Left renal pelvis (tissue), 4 donors: ENCODE results near the gene C9. TPM values are rescaled to one million over a fixed set of nuclear protein-coding genes. Genes with fewer than 3 reads are reported as not detected.
"Not testable (repeated sequence)": the region's sequence is repeated elsewhere in the genome, so short reads cannot be mapped to it uniquely, and the experiment has no call there.

Experiments used
- DNase-seq, 4 donors: peaks; one replicate each; pipeline ENCODE4 v3.0.0-alpha.2; 2013; ENCODE audit warnings: low read depth in 4 of 4, low spot score in 3 of 4
- polyA plus RNA-seq, 4 donors: library from polyadenylated mRNA; unstranded; fragments of 120-200 nt; gene quantifications; one replicate each; pipeline ENCODE4 v1.2.1, GENCODE V29; 2013; ENCODE audit not compliant: insufficient read length in 4 of 4

The C9 gene
- polyA plus RNA-seq, 4 donors: 0.07 to 0.37 (median 0.30) TPM

- not testable (repeated sequence) for DNase-seq
These were observed 30.0 kb downstream of the C9 start for GRCh38 chr5:39334296-39334695.

- no peak for DNase-seq
These were observed 31.2 kb downstream of the C9 start for GRCh38 chr5:39333104-39333503.

GRCh38 chr5:39331861-39332381 lies 32.4 kb downstream of the C9 start:
- DNase-seq: no peak

- no peak for DNase-seq
These were observed 35.6 kb downstream of the C9 start for GRCh38 chr5:39328731-39329130.

GRCh38 chr5:39323542-39323941 lies 40.8 kb downstream of the C9 start:
- no peak for DNase-seq

- no peak for DNase-seq
These were observed 44.9 kb downstream of the C9 start for GRCh38 chr5:39319395-39319794.

GRCh38 chr5:39316464-39316863 lies 47.8 kb downstream of the C9 start:
- not testable (repeated sequence) for DNase-seq

- DNase-seq: no peak
These were observed 48.3 kb downstream of the C9 start for GRCh38 chr5:39315995-39316394.

GRCh38 chr5:39314591-39314990 lies 49.7 kb downstream of the C9 start:
- DNase-seq: no peak

- no peak for DNase-seq
These were observed 54.8 kb downstream of the C9 start for GRCh38 chr5:39309534-39309933.

GRCh38 chr5:39302472-39302871 lies 61.8 kb downstream of the C9 start:
- no peak for DNase-seq

- no peak for DNase-seq
These were observed 62.9 kb downstream of the C9 start for GRCh38 chr5:39301406-39301805.

- DNase-seq: no peak
These were observed 64.3 kb downstream of the C9 start for GRCh38 chr5:39299962-39300361.

GRCh38 chr5:39294736-39295135 lies 69.6 kb downstream of the C9 start:
- no peak for DNase-seq

GRCh38 chr5:39284552-39284951 lies 79.7 kb downstream of the C9 start:
- DNase-seq: no peak

- DNase-seq: peak; percentile 31 to 66 (median 53)
These were observed 81.0 kb downstream of the C9 start for GRCh38 chr5:39283231-39283818.

- no peak for DNase-seq
These were observed 81.7 kb downstream of the C9 start for GRCh38 chr5:39282561-39282960.

GRCh38 chr5:39275865-39276264 lies 88.4 kb downstream of the C9 start:
- DNase-seq: not testable (repeated sequence)

- DNase-seq: no peak
These were observed 89.8 kb downstream of the C9 start for GRCh38 chr5:39274398-39275085.

GRCh38 chr5:39273314-39273954 lies 90.9 kb downstream of the C9 start:
- no peak for DNase-seq

GRCh38 chr5:39272869-39273231 lies 91.4 kb downstream of the C9 start:
- not testable (repeated sequence) for DNase-seq
